HG02870 (cell line): ENCODE data around the gene MRPL9.
"Not testable (repeated sequence)": the region's sequence is repeated elsewhere in the genome, so short reads cannot be mapped to it uniquely, and the experiment has no call there.

Source experiments
- ATAC-seq: cut with Tn5 transposase; IDR thresholded peaks from one replicate; pipeline ENCODE4 v1.9.1; 2021; ENCODE audit warnings: mild to moderate bottlenecking, moderate library complexity; ENCODE audit not compliant: unreplicated experiment

MRPL9 gene

GRCh38 chr1:151787689-151788088 is 24.4 kb upstream of the MRPL9 start:
- no peak for ATAC-seq

DNA sequence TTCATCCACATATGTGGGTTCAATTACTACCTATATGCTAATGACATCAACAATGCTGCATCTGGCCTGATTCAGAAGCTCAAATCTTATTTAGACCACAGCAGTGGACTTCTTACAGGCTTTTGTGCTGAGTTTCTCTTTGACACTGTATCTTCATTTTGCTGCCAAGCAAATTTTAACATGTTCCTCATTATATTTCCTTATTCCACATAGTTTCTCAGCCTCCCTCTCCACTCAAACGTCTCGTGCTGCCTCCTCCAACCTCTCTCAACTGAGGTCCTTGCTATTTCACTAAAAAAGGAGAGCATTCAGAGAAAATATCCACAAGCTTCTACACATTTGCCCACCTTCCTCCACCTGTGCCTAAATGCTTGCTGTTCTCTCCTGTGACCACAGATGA is 20.5 kb upstream of the MRPL9 start:
- no peak for ATAC-seq

DNA sequence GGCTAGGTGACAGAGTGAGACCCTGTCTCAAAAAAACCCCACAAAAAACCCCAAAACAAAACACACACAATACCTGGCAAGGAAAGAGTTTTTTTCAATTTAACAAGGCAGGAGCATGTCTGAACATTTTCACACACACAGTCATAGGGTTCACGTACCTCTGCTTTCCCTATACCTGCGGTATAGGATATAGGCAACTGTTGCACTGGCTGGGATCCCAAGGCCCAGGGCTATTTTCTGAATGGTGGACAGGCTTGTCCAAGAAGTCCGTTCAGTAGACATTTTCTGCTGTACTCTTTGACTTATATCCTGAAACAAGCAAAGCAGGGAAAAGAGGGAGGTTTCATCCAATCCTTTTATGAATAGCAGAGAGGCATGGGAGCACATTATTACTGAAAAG is 19.4 kb upstream of the MRPL9 start:
- no peak for ATAC-seq

DNA sequence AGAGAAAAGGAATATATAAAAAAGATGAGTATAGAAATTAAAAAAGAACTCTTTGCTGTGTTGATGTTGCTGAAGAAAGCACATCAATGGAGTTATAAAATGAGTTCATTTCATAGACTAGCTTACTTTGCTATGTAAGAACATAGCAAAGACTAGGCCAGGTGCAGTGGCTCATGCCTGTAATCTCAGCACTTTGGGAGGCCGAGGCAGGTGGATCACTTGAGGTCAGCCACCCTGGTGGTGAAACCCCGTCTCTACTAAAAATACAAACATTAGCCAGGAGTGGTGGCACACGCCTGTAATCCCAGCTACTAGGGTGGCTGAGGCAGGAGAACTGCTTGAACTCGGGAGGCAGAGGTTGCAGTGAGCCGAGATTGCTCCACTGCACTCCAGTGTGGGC is 18.7 kb upstream of the MRPL9 start:
- ATAC-seq, result not testable (repeated sequence)

- not testable (repeated sequence) for ATAC-seq
These were observed 17.4 kb upstream of the MRPL9 start for GRCh38 chr1:151780736-151781135.

DNA sequence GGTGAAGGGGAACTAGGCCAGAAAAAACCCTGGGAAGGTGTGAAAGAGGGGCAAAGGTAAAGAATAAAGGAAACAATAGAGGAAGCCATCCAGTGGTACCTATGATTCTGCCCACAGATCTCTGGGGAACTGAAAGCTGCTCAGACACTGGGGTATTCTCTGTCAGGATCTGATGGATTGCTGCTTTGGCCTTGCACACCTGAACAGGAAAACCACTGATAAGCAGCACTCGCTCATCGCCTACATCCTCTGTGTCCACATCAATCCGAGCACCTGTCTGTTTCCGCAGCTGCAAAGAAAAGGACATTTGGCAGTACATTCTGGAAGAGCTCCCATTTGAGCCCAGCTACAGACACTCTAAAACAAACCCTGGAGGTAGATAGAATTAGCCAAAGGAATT is 16.6 kb upstream of the MRPL9 start:
- no peak for ATAC-seq

- no peak for ATAC-seq
These were observed 14.0 kb upstream of the MRPL9 start for GRCh38 chr1:151777317-151777716.

DNA sequence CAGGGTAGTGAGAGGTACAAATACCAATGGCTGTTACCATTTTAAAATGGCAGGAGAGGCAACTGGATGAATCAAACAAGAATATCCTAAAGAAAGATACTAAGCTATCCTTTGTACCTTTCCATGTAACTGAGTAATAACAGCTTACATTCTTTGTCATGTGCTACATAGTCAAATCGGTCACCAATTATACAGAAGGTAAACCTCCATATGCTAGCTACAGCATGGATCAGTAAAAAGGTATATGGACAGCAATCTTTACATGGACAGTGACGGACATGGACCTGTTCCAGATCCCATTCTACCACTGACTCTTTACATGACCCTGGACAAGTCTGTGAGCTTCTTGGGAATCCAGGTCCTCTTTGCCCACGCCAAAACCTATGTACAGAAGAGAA is 13.4 kb upstream of the MRPL9 start:
- ATAC-seq, result no peak

DNA sequence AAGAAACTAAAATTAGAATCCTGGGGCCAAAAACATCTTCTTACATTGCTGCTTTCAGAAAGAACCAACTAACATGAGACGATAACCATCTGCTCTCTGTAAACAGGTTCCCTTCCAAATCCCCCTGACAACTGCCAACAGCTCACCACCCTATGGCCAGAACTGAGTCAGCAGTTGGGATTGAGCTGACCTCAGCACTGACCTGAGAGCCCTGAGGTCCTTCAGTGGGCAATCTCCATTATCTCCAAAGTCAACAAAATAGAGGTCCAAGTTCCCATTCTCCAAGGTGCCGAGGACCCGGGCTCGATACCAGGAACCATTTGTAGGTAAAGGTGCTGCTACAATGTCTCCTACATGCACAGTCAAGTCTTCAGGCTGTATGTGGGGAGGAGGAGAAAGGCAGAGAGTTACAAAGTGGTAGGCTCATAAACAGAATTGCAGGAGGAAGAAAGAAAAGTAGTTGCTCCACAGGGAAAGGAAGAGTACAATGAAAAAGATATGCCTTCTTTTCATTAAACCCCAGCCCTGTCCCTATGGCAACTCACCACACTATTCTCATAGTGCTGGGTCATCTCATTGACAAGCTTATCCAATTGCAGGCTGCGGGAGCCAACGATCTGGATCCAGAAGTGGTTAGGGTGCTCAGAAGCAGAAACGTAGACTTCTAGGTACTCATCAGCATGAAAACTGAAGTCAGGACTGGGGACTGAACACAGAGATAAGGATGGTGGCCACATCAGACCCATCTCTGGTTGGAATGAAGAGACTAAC is 12.8 kb upstream of the MRPL9 start:
- ATAC-seq, result no peak

GRCh38 chr1:151774256-151774922 is 11.1 kb upstream of the MRPL9 start:
- no peak for ATAC-seq

- no peak for ATAC-seq
These were observed 10.4 kb upstream of the MRPL9 start for GRCh38 chr1:151773702-151774101.

DNA sequence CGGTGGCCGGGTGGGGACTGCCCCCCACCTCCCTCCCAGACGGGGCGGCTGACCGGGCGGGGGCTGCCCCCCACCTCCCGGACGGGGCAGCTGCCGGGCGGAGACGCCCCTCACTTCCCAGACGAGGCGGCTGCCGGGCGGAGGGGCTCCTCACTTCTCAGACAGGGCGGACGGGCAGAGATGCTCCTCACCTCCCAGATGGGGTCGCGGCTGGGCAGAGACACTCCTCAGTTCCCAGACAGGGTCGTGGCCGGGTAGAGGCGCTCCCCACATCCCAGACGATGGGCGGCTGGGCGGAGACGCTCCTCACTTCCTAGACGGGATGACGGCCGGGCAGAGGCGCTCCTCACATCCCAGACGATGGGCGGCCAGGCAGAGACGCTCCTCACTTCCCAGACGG is 6.0 kb upstream of the MRPL9 start:
- ATAC-seq, result not testable (repeated sequence)

GRCh38 chr1:151768351-151769066 is 5.2 kb upstream of the MRPL9 start:
- ATAC-seq, result not testable (repeated sequence)

- ATAC-seq, result no peak
These were observed 694 bp upstream of the MRPL9 start for GRCh38 chr1:151763990-151764389.

- no peak for ATAC-seq
These were observed 2.5 kb downstream of the MRPL9 start for GRCh38 chr1:151760597-151761385.

- ATAC-seq, result no peak
These were observed 4.1 kb downstream of the MRPL9 start for GRCh38 chr1:151759241-151759640.

- ATAC-seq, result no peak
These were observed 7.0 kb downstream of the MRPL9 start for GRCh38 chr1:151756291-151756690.

- no peak for ATAC-seq
These were observed 21.8 kb downstream of the MRPL9 start for GRCh38 chr1:151741516-151741915.

GRCh38 chr1:151739590-151740355 is 23.5 kb downstream of the MRPL9 start:
- no peak for ATAC-seq

DNA sequence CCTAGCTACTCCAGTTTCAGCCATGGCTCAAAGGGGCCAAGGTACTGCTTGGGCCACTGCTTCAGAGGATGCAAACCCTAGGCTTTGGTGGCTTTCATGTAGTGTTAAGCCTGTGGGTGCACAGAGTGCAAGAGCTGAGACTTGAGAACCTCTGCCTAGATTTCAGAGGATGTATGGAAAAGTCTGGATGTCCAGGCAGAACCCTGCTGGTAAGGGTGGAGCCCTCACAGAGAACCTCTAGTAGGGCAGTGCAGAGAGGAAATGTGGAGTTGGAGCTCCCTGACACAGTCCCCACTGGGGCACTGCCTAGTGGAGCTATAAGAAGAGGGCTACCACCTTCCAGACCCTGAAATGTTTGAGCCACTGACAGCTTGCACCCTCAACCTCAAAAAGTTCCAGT is 25.8 kb downstream of the MRPL9 start:
- ATAC-seq, result no peak
